Measurements from ENCODE around the gene QPCTL. TPM values are rescaled to one million over a fixed set of nuclear protein-coding genes. Genes with fewer than 3 reads are reported as not detected.

QPCTL gene
- total and polyA plus RNA-seq, 2 of the 4 experiments (the other 2 are of a cell fraction): 6.6 to 11.5 TPM

- ATAC-seq (ENCODE audit: low read depth): no peak
- no peak overlapping the region for H3K23ac ChIP-seq (ENCODE audit: low read depth, low read length)
- H3K4me1 ChIP-seq (ENCODE audit: control insufficient read depth, insufficient read depth, low read length): no peaks in the 10 kb centered on the region
- intact Hi-C loops (cut with micrococcal nuclease) (no loop called here), dilution Hi-C loops (cut with HindIII; ENCODE audit: low sequenced_read_pairs, unreplicated experiment) (no loop called here), in situ Hi-C loops (cut with MboI; ENCODE audit: low sequenced_read_pairs) (no loop called here)
- POLR2A ChIA-PET (ENCODE audit: unreplicated experiment): no interaction called here
- no peaks in the 10 kb centered on the region for H3K79me1 ChIP-seq (ENCODE audit: low read depth in 1 of 2, low read length in 2 of 2)
- H2BK20ac ChIP-seq (ENCODE audit: low read depth, low read length): no peak overlapping the region
- H3K4ac ChIP-seq (ENCODE audit: low read depth, low read length): no peak overlapping the region
- no peak overlapping the region for H3K14ac ChIP-seq (replicated peaks; ENCODE audit: low read depth, low read length)
- no peak overlapping the region for H2AK5ac ChIP-seq (ENCODE audit: low read depth, low read length)
- WGBS, 2 experiments (ENCODE audit: extremely low coverage in 2 of 2, insufficient read length in 1 of 2): no CpG with 5 or more reads among the region's 3 CpGs
- no peak overlapping the region for H2BK120ac ChIP-seq (ENCODE audit: low read depth, low read length)
- no peak for DNase-seq
- no peak overlapping the region for H3K4me2 ChIP-seq (ENCODE audit: low read depth, low read length)
- H2BK15ac ChIP-seq (ENCODE audit: low read depth, low read length): no peak overlapping the region
- H3K27ac ChIP-seq (ENCODE audit: insufficient read depth, low read length): no peak overlapping the region
- no peaks in the 10 kb centered on the region for H3K9me1 ChIP-seq (ENCODE audit: insufficient read depth, low read length)
- CTCF ChIA-PET: no interaction called here
- no peaks in the 10 kb centered on the region; the same call in 1 of the 2 replicates for H4K20me1 ChIP-seq (ENCODE audit: insufficient read depth, low read length)
- H2BK5ac ChIP-seq (ENCODE audit: low read depth, low read length, poor library complexity, severe bottlenecking): no peak overlapping the region
- no peak overlapping the region for H2AFZ ChIP-seq (replicated peaks; ENCODE audit: low read length, poor library complexity)
- peaks cover 19% of the 10 kb centered on the region for H3K27me3 ChIP-seq (ENCODE audit: control insufficient read depth, insufficient read depth, low read length)
- H3K36me3 ChIP-seq (ENCODE audit: control insufficient read depth, insufficient read depth, low read length): no peaks in the 10 kb centered on the region
- H3K9ac ChIP-seq (ENCODE audit: low read depth, low read length): no peak overlapping the region
- no peak for TF ChIP-seq BHLHE40 (IDR thresholded peaks at IDR 0.05; ENCODE audit: low read depth, low read length)
- TF ChIP-seq MAZ (IDR thresholded peaks at IDR 0.05; ENCODE audit: borderline replicate concordance, low read depth, low read length): no peak
- TF ChIP-seq USF2 (IDR thresholded peaks at IDR 0.05; ENCODE audit: low read depth, low read length): no peak
- TF ChIP-seq RFX5 (IDR thresholded peaks at IDR 0.05; ENCODE audit: low read depth, low read length): no peak
- TF ChIP-seq CTCF (conservative IDR thresholded peaks at IDR 0.05; ENCODE audit: low read depth, low read length): no peak
- H4K5ac ChIP-seq (ENCODE audit: low read depth, low read length): no peak overlapping the region
- no peak overlapping the region for H4K91ac ChIP-seq (ENCODE audit: insufficient read depth, low read depth, low read length)
- no peaks in the 10 kb centered on the region for H3K9me3 ChIP-seq (ENCODE audit: control insufficient read depth, insufficient read depth, low read length)
- H4K8ac ChIP-seq (ENCODE audit: low read depth in 2 of 2, low read length in 2 of 2): no peak overlapping the region
- no peak overlapping the region for H3K56ac ChIP-seq (ENCODE audit: extremely low read depth, insufficient read depth, low read length)
- no peak overlapping the region for H2AK9ac ChIP-seq (replicated peaks; ENCODE audit: low read depth, low read length, poor library complexity)
- H3K18ac ChIP-seq (ENCODE audit: low read depth, low read length): no peak overlapping the region
- H3K4me3 ChIP-seq (ENCODE audit: insufficient read depth, low read depth, low read length): no peak overlapping the region
- BruUV-seq (replicated peaks): no TSS peak
These were observed 37.4 kb upstream of the QPCTL start for GRCh38 chr19:45655073-45655472.

Measured in IMR-90 (cell line).